ENCODE measurements around the gene EXOC4. TPM values are rescaled to one million over a fixed set of nuclear protein-coding genes. Genes with fewer than 3 reads are reported as not detected.

The EXOC4 gene
- total and polyA plus RNA-seq, 2 of the 8 experiments (the other 6 are each of a cell fraction or from before 2014, with no cell fraction given), result 27.0 to 67.3 TPM

DNA sequence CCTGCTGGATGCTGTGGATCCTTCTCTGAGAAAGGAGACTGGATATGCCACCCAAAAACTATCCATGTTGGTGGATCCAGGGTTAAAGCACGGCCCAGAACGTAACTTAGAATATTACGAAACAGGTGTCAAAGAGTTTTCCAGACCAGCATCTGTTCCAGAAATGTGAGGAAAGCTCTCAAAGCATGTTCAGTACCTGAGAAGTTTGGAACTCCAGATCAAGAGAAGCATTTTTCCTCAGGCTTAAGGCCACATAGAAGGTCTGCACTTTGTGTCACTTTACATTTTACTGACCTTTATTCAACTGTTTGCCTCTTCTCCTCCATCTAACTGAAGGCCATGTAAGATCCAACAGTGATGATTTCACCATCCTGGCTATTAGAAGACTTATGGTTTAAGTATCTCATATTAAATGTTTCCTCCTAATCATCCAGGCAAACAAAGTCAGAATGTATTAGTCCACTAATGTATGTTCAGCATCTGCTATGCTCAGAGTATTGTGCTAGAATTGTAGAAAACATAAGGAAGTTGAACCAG is 533.6 kb downstream of the EXOC4 start:
- no peak overlapping the region for H3K4ac ChIP-seq (replicated peaks; ENCODE audit: insufficient read length, low read depth, low read length)
- no peak overlapping the region for H3K18ac ChIP-seq (ENCODE audit: extremely low read depth, low read length)
- H3K23me2 ChIP-seq (ENCODE audit: low read depth, low read length), result no peaks in the 10 kb centered on the region
- H3K23ac ChIP-seq (ENCODE audit: insufficient read length), result no peak overlapping the region
- ChIA-PET CTCF (ENCODE audit: partially characterized antibody) (no interaction called here), POLR2A (ENCODE audit: partially characterized antibody) (interaction anchor here (0.6 kb wide), 1 partner anchor 102 kb away, joined by 3 read pairs; no protein-coding TSS in a partner anchor)
- H3K79me2 ChIP-seq (ENCODE audit: control insufficient read depth in 1 of 2, insufficient read depth in 2 of 2, low read length in 2 of 2), result no peaks in the 10 kb centered on the region
- H3K9ac ChIP-seq (replicated peaks in 1 of 4; ENCODE audit: extremely low read depth in 1 of 4, low read depth in 3 of 4, low read length in 3 of 4), result no peak overlapping the region
- no peak overlapping the region for H4K8ac ChIP-seq (ENCODE audit: extremely low read depth, insufficient read depth, low read length)
- H2AK5ac ChIP-seq (ENCODE audit: low read depth, low read length), result no peak overlapping the region
- no peak overlapping the region for H2AFZ ChIP-seq (ENCODE audit: low read length)
- H4K20me1 ChIP-seq (replicated peaks in 1 of 2; ENCODE audit: control insufficient read depth in 1 of 2, insufficient read depth in 2 of 2, low read length in 2 of 2), result no peaks in the 10 kb centered on the region
- no peak overlapping the region for H3K14ac ChIP-seq (ENCODE audit: insufficient read length)
- DNase-seq (ENCODE audit: low read depth in 1 of 2, low spot score in 2 of 2), result no peak
- no peak overlapping the region for H3K4me2 ChIP-seq (ENCODE audit: insufficient read depth in 1 of 2, low read depth in 2 of 2, low read length in 2 of 2)
- no peak overlapping the region for H2BK15ac ChIP-seq (ENCODE audit: low read length)
- H3K79me1 ChIP-seq (ENCODE audit: low read depth, low read length), result no peaks in the 10 kb centered on the region
- no peak for FAIRE-seq
- no peaks in the 10 kb centered on the region for H3K27me3 ChIP-seq (replicated peaks in 1 of 4; ENCODE audit: control insufficient read depth in 3 of 4, extremely low read depth in 1 of 4, insufficient read depth in 3 of 4, low read length in 3 of 4)
- H3K4me1 ChIP-seq (replicated peaks in 1 of 4; ENCODE audit: control insufficient read depth in 3 of 4, insufficient read depth in 4 of 4, low read length in 3 of 4), result peaks cover 0 to 5% (median under 1%) of the 10 kb centered on the region in 4 experiments; a peak in 1 of 7 replicates
- no peak overlapping the region for H2BK5ac ChIP-seq (ENCODE audit: low read depth, low read length)
- no peak overlapping the region for H2BK120ac ChIP-seq (replicated peaks; ENCODE audit: low read depth, low read length)
- H3K56ac ChIP-seq (replicated peaks; ENCODE audit: insufficient read length, low read depth, low read length), result no peak overlapping the region
- no peak overlapping the region for H2BK20ac ChIP-seq (ENCODE audit: low read length)
- no peak overlapping the region for H3K4me3 ChIP-seq (ENCODE audit: extremely low read depth in 1 of 4, insufficient read depth in 2 of 4, low read depth in 3 of 4, low read length in 4 of 4)
- no peak overlapping the region for H3K27ac ChIP-seq (ENCODE audit: low read depth, low read length)
- 63% methylated on average over 3 of the region's 3 CpGs; no CpG with 5 or more reads in 1 of the 2 experiments for WGBS, 2 experiments (ENCODE audit: extremely low coverage in 1 of 2, insufficient coverage in 1 of 2, insufficient read length in 1 of 2, insufficient replicate concordance in 2 of 2, low coverage in 1 of 2, low lambda C conversion rate in 2 of 2, missing lambda C conversion rate in 1 of 2)
- H4K5ac ChIP-seq (ENCODE audit: insufficient read length, low read depth, low read length), result no peak overlapping the region
- H3K36me3 ChIP-seq (ENCODE audit: control insufficient read depth in 2 of 4, insufficient read depth in 4 of 4, low read length in 3 of 4), result no peaks in the 10 kb centered on the region
- H4K91ac ChIP-seq (replicated peaks; ENCODE audit: insufficient read length, low read length), result no peak overlapping the region
- H2BK12ac ChIP-seq (ENCODE audit: low read depth, low read length), result no peak overlapping the region
- no peaks in the 10 kb centered on the region for H3K9me3 ChIP-seq (ENCODE audit: insufficient read depth in 2 of 2, low read depth in 1 of 2, low read length in 1 of 2)
